ENCODE data around the gene EYA2. TPM values are rescaled to one million over a fixed set of nuclear protein-coding genes. Genes with fewer than 3 reads are reported as not detected.

EYA2 gene
- total RNA-seq, 3 donors from 2014 or later: 5.4 to 19.2 (median 12.5) TPM

- Histone ChIP-seq H3K27me3 (no peaks in the 10 kb centered on the region), H3K9me3 (no peaks in the 10 kb centered on the region), H3K27ac (peak overlapping the region in 1 of 2 donors; percentile 54), H3K36me3 (no peaks in the 10 kb centered on the region), H3K4me1 (peaks cover 0 to 4% of the 10 kb centered on the region in 2 donors), H3K4me3 (no peak overlapping the region)
- intact Hi-C loops (cut with DNase I; ENCODE audit: low total_unique reads): no loop called here
- DNase-seq (ENCODE audit: low spot score in 2 of 2): no peak
- no peak for TF ChIP-seq POLR2A (IDR thresholded peaks at IDR 0.05)
- TF ChIP-seq CTCF (IDR thresholded peaks at IDR 0.05): no peak
- TF ChIP-seq POLR2AphosphoS5 (IDR thresholded peaks at IDR 0.05): no peak
Observed at GRCh38 chr20:46900826-46901225, 6.2 kb downstream of the EYA2 start.

- intact Hi-C loops (cut with DNase I; ENCODE audit: low total_unique reads): no loop called here
- peak overlapping the region; percentile 19 to 54 for H3K27ac ChIP-seq
- H3K27me3 ChIP-seq: no peaks in the 10 kb centered on the region
- H3K9me3 ChIP-seq: no peaks in the 10 kb centered on the region
- DNase-seq (ENCODE audit: low spot score in 2 of 2): peak in 1 of 2 donors; percentile 35
- peaks cover 0 to 4% of the 10 kb centered on the region in 2 donors for H3K4me1 ChIP-seq
- TF ChIP-seq POLR2AphosphoS5 (IDR thresholded peaks at IDR 0.05) (no peak), POLR2A (IDR thresholded peaks at IDR 0.05) (no peak), CTCF (IDR thresholded peaks at IDR 0.05) (no peak)
- no peaks in the 10 kb centered on the region for H3K36me3 ChIP-seq
- H3K4me3 ChIP-seq: no peak overlapping the region
Observed at GRCh38 chr20:46901638-46902037, 7.0 kb downstream of the EYA2 start.

GRCh38 chr20:46903256-46903655 lies 8.6 kb downstream of the EYA2 start:
- H3K27ac ChIP-seq: no peak overlapping the region
- no peaks in the 10 kb centered on the region for H3K27me3 ChIP-seq
- no peak overlapping the region for H3K4me3 ChIP-seq
- intact Hi-C loops (cut with DNase I; ENCODE audit: low total_unique reads): no loop called here
- H3K36me3 ChIP-seq: no peaks in the 10 kb centered on the region
- peaks cover 0 to 4% of the 10 kb centered on the region in 2 donors for H3K4me1 ChIP-seq
- TF ChIP-seq POLR2A (IDR thresholded peaks at IDR 0.05): no peak
- TF ChIP-seq CTCF (IDR thresholded peaks at IDR 0.05): no peak
- TF ChIP-seq POLR2AphosphoS5 (IDR thresholded peaks at IDR 0.05): no peak
- DNase-seq (ENCODE audit: low spot score in 2 of 2): no peak
- H3K9me3 ChIP-seq: no peaks in the 10 kb centered on the region

GRCh38 chr20:46903937-46904336 lies 9.3 kb downstream of the EYA2 start:
- no peak for DNase-seq (ENCODE audit: low spot score in 2 of 2)
- Histone ChIP-seq H3K27me3 (no peaks in the 10 kb centered on the region), H3K4me1 (peaks cover 0 to 4% of the 10 kb centered on the region in 2 donors), H3K27ac (peak overlapping the region; percentile 19 to 67), H3K9me3 (no peaks in the 10 kb centered on the region), H3K4me3 (no peak overlapping the region), H3K36me3 (no peaks in the 10 kb centered on the region)
- intact Hi-C loops (cut with DNase I; ENCODE audit: low total_unique reads): no loop called here
- TF ChIP-seq POLR2AphosphoS5 (IDR thresholded peaks at IDR 0.05) (no peak), CTCF (IDR thresholded peaks at IDR 0.05) (no peak), POLR2A (IDR thresholded peaks at IDR 0.05) (no peak)

GRCh38 chr20:46905364-46906125 lies 10.9 kb downstream of the EYA2 start:
- Histone ChIP-seq H3K4me1 (peaks cover 0 to 4% of the 10 kb centered on the region in 2 donors), H3K9me3 (no peaks in the 10 kb centered on the region), H3K4me3 (no peak overlapping the region), H3K27me3 (no peaks in the 10 kb centered on the region), H3K36me3 (no peaks in the 10 kb centered on the region), H3K27ac (peak overlapping the region; percentile 67 to 77)
- intact Hi-C loops (cut with DNase I; ENCODE audit: low total_unique reads): no loop called here
- no peak for DNase-seq (ENCODE audit: low spot score in 2 of 2)
- TF ChIP-seq POLR2A (IDR thresholded peaks at IDR 0.05) (no peak), POLR2AphosphoS5 (IDR thresholded peaks at IDR 0.05) (no peak), CTCF (IDR thresholded peaks at IDR 0.05) (no peak)

All from breast epithelium (tissue), 4 donors.